ENCODE results near the gene MSI2. TPM values are rescaled to one million over a fixed set of nuclear protein-coding genes. Genes with fewer than 3 reads are reported as not detected.

The MSI2 gene
- total and polyA plus RNA-seq, 2 experiments from 2014 or later = 18.9 to 41.8 TPM

DNA sequence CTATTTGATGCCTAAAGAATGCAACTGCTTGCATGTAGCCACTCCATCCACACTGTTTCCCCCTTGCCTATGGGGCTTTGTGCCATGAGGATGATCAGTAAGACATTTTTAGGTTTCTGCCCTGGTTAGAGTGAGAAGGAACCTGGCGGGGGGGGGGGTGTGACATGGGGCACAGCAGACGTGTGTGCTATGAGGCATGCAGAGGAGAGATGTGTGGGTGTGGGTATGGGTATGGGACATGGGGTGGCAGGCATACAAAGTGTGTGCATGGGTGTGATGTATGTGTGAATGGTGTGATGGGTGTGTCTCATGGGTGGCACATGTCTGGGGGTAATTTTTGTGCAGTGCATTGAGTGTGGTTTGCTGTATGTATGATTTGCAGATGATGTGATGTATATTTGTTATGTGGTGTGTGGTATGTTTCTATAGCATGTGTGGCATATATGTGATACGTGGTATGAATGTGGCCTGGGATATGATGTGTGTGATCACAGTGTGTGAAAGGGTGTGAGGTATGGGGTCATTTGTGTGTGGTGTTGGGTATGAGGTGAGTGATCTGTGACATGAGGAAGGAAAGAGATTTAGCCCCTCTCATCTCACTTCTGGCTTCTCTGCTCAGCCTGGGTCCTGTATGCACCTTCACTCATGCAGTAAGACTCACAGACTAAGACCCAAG, 473.8 kb downstream of the MSI2 start:
- Mint-ChIP-seq H3K4me1 (no peaks in the 10 kb centered on the region; the same call in 2 of the 3 replicates), H3K27me3 (ENCODE audit: insufficient read depth, low read depth, poor library complexity) (peaks cover 17% of the 10 kb centered on the region), H3K4me3 (no peak overlapping the region), H3K36me3 (ENCODE audit: low read depth) (no peaks in the 10 kb centered on the region), H3K27ac (no peak overlapping the region), H3K9me3 (no peaks in the 10 kb centered on the region)
- no peaks in the 10 kb centered on the region for H4K20me1 ChIP-seq (replicated peaks; ENCODE audit: insufficient read depth)
- no peak overlapping the region for H3K4me3 ChIP-seq
- no peak overlapping the region for H3K4me2 ChIP-seq
- H3K4me1 ChIP-seq (ENCODE audit: insufficient read depth) = no peaks in the 10 kb centered on the region
- no peaks in the 10 kb centered on the region for H3K36me3 ChIP-seq (ENCODE audit: insufficient read depth)
- no peak overlapping the region for H2AFZ ChIP-seq
- H3F3A ChIP-seq (replicated peaks; ENCODE audit: low read depth) = no peaks in the 10 kb centered on the region
- H3K9me2 ChIP-seq (ENCODE audit: insufficient read depth) = 0 out of 2 replicates have a peak, but pooled peaks cover 3% of the 10 kb centered on the region
- DNase-seq (ENCODE audit: low spot score) = no peak
- no peaks in the 10 kb centered on the region for H3K27me3 ChIP-seq (ENCODE audit: insufficient read depth)
- ATAC-seq = no peak
- H3K27ac ChIP-seq (ENCODE audit: low read depth) = no peak overlapping the region
- no peaks in the 10 kb centered on the region for H3K79me2 ChIP-seq (replicated peaks; ENCODE audit: insufficient read depth)
- TF ChIP-seq STAT1 (IDR thresholded peaks at IDR 0.05; ENCODE audit: unreplicated experiment) = no peak
- TF ChIP-seq JUNB (IDR thresholded peaks at IDR 0.05; ENCODE audit: unreplicated experiment) = no peak
- TF ChIP-seq, protein P1, sequence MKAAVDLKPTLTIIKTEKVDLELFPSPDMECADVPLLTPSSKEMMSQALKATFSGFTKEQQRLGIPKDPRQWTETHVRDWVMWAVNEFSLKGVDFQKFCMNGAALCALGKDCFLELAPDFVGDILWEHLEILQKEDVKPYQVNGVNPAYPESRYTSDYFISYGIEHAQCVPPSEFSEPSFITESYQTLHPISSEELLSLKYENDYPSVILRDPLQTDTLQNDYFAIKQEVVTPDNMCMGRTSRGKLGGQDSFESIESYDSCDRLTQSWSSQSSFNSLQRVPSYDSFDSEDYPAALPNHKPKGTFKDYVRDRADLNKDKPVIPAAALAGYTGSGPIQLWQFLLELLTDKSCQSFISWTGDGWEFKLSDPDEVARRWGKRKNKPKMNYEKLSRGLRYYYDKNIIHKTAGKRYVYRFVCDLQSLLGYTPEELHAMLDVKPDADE (IDR thresholded peaks at IDR 0.05) = no peak
- TF ChIP-seq CREB1 (CRISPR knock-in tag; IDR thresholded peaks at IDR 0.05; ENCODE audit: low read depth) = no peak
- no peak for TF ChIP-seq POLR2AphosphoS5 (IDR thresholded peaks at IDR 0.05; ENCODE audit: low read depth)

DNA sequence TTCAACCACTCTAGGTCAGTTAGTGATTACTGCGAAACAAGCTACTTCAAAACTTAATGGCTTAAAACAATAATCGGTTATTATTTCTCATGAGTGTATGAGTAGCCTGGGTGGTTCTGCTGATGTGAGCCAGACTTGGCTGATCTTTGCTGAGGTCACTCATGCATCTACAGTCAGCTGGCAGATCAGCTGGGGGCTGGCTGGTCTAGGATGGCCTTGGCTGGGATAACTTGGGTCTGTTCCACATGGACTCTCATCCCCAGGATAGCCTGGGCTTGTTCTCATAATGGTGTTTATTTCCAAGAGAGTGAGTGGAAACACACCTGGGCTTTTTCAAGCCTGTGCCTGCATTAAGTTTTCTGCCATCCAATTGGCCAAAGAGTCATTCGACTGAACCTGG, 475.7 kb downstream of the MSI2 start:
- Mint-ChIP-seq H3K27me3 (ENCODE audit: insufficient read depth, low read depth, poor library complexity) (peaks cover 7% of the 10 kb centered on the region), H3K4me1 (no peaks in the 10 kb centered on the region; the same call in 2 of the 3 replicates)
- TF ChIP-seq STAT1 (IDR thresholded peaks at IDR 0.05; ENCODE audit: unreplicated experiment) (no peak), NANOG (IDR thresholded peaks at IDR 0.05; ENCODE audit: borderline replicate concordance) (no peak), EZH2 (IDR thresholded peaks at IDR 0.05; ENCODE audit: low read depth, unreplicated experiment) (no peak), JUNB (IDR thresholded peaks at IDR 0.05; ENCODE audit: unreplicated experiment) (no peak), ZNF114 (CRISPR knock-in tag; IDR thresholded peaks at IDR 0.05) (no peak), CREB1 (CRISPR knock-in tag; IDR thresholded peaks at IDR 0.05; ENCODE audit: low read depth) (no peak), POLR2AphosphoS5 (IDR thresholded peaks at IDR 0.05; ENCODE audit: low read depth) (no peak)
- TF ChIP-seq, protein P1 (IDR thresholded peaks at IDR 0.05) = no peak
- TF ChIP-seq, protein P2, sequence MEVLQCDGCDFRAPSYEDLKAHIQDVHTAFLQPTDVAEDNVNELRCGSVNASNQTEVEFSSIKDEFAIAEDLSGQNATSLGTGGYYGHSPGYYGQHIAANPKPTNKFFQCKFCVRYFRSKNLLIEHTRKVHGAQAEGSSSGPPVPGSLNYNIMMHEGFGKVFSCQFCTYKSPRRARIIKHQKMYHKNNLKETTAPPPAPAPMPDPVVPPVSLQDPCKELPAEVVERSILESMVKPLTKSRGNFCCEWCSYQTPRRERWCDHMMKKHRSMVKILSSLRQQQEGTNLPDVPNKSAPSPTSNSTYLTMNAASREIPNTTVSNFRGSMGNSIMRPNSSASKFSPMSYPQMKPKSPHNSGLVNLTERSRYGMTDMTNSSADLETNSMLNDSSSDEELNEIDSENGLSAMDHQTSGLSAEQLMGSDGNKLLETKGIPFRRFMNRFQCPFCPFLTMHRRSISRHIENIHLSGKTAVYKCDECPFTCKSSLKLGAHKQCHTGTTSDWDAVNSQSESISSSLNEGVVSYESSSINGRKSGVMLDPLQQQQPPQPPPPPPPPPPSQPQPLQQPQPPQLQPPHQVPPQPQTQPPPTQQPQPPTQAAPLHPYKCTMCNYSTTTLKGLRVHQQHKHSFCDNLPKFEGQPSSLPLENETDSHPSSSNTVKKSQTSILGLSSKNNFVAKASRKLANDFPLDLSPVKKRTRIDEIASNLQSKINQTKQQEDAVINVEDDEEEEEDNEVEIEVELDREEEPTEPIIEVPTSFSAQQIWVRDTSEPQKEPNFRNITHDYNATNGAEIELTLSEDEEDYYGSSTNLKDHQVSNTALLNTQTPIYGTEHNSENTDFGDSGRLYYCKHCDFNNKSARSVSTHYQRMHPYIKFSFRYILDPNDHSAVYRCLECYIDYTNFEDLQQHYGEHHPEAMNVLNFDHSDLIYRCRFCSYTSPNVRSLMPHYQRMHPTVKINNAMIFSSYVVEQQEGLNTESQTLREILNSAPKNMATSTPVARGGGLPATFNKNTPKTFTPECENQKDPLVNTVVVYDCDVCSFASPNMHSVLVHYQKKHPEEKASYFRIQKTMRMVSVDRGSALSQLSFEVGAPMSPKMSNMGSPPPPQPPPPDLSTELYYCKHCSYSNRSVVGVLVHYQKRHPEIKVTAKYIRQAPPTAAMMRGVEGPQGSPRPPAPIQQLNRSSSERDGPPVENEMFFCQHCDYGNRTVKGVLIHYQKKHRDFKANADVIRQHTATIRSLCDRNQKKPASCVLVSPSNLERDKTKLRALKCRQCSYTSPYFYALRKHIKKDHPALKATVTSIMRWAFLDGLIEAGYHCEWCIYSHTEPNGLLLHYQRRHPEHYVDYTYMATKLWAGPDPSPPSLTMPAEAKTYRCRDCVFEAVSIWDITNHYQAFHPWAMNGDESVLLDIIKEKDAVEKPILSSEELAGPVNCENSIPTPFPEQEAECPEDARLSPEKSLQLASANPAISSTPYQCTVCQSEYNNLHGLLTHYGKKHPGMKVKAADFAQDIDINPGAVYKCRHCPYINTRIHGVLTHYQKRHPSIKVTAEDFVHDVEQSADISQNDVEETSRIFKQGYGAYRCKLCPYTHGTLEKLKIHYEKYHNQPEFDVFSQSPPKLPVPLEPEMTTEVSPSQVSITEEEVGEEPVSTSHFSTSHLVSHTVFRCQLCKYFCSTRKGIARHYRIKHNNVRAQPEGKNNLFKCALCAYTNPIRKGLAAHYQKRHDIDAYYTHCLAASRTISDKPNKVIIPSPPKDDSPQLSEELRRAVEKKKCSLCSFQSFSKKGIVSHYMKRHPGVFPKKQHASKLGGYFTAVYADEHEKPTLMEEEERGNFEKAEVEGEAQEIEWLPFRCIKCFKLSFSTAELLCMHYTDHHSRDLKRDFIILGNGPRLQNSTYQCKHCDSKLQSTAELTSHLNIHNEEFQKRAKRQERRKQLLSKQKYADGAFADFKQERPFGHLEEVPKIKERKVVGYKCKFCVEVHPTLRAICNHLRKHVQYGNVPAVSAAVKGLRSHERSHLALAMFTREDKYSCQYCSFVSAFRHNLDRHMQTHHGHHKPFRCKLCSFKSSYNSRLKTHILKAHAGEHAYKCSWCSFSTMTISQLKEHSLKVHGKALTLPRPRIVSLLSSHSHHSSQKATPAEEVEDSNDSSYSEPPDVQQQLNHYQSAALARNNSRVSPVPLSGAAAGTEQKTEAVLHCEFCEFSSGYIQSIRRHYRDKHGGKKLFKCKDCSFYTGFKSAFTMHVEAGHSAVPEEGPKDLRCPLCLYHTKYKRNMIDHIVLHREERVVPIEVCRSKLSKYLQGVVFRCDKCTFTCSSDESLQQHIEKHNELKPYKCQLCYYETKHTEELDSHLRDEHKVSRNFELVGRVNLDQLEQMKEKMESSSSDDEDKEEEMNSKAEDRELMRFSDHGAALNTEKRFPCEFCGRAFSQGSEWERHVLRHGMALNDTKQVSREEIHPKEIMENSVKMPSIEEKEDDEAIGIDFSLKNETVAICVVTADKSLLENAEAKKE (CRISPR knock-in tag; IDR thresholded peaks at IDR 0.05) = no peak

More for the DNA sequence above, 475.7 kb downstream of the MSI2 start:
- Histone ChIP-seq H3K4me3 (no peak overlapping the region), H3K9me2 (ENCODE audit: insufficient read depth) (0 out of 2 replicates have a peak, but pooled peaks cover 3% of the 10 kb centered on the region), H3K4me1 (ENCODE audit: insufficient read depth) (no peaks in the 10 kb centered on the region), H3K27me3 (ENCODE audit: insufficient read depth) (no peaks in the 10 kb centered on the region), H3K27ac (ENCODE audit: low read depth) (no peak overlapping the region), H2AFZ (no peak overlapping the region), H3K4me2 (no peak overlapping the region), H3K36me3 (ENCODE audit: insufficient read depth) (no peaks in the 10 kb centered on the region), H4K20me1 (replicated peaks; ENCODE audit: insufficient read depth) (no peaks in the 10 kb centered on the region), H3K79me2 (replicated peaks; ENCODE audit: insufficient read depth) (no peaks in the 10 kb centered on the region), H3F3A (replicated peaks; ENCODE audit: low read depth) (no peaks in the 10 kb centered on the region)
- ATAC-seq (no peak), DNase-seq (ENCODE audit: low spot score) (no peak)
- no peaks in the 10 kb centered on the region for H3K9me3 Mint-ChIP-seq
- H3K36me3 Mint-ChIP-seq (ENCODE audit: low read depth) = no peaks in the 10 kb centered on the region
- H3K27ac Mint-ChIP-seq = no peak overlapping the region
- no peak overlapping the region for H3K4me3 Mint-ChIP-seq

Data from GM23338 (cell line).